M059J (cell line): ENCODE measurements around the gene RNF186. TPM values are rescaled to one million over a fixed set of nuclear protein-coding genes. Genes with fewer than 3 reads are reported as not detected.
A peak's percentile ranks its signal among the peaks of the same experiment; 100 is the strongest.
"Not testable (repeated sequence)": the region's sequence is repeated elsewhere in the genome, so short reads cannot be mapped to it uniquely, and the experiment has no call there.

ENCODE experiments used
- DNase-seq: peaks from one replicate; pipeline ENCODE4 v3.0.0-alpha.2; 2012; ENCODE audit warnings: low read depth
- total RNA-seq: library from RNA; depleted of rRNA; stranded (reverse); fragments of >200 nt; shearing (Covaris generic); gene quantifications from 2 replicates; pipeline ENCODE4 v1.2.3, GENCODE V29; 2014

RNF186 gene
- total RNA-seq, 1 experiment from 2014 or later, result not detected

- DNase-seq, result peak; percentile 68
These were observed 9.5 kb upstream of the RNF186 start for GRCh38 chr1:19824541-19824940.

GRCh38 chr1:19824036-19824435 is 9.0 kb upstream of the RNF186 start:
- no peak for DNase-seq

- DNase-seq, result no peak
These were observed 4.6 kb upstream of the RNF186 start for GRCh38 chr1:19819701-19820100.

GRCh38 chr1:19818324-19818723 is 3.2 kb upstream of the RNF186 start:
- DNase-seq, result no peak

GRCh38 chr1:19817160-19817559 is 2.1 kb upstream of the RNF186 start:
- DNase-seq, result no peak

GRCh38 chr1:19816737-19817086 is 1.6 kb upstream of the RNF186 start:
- not testable (repeated sequence) for DNase-seq

GRCh38 chr1:19815801-19816736 is 986 bp upstream of the RNF186 start:
- no peak for DNase-seq

- DNase-seq, result no peak
These were observed 830 bp downstream of the RNF186 start for GRCh38 chr1:19814244-19814661.

- DNase-seq, result no peak
These were observed 1.5 kb downstream of the RNF186 start for GRCh38 chr1:19813643-19813960.

- no peak for DNase-seq
These were observed 2.0 kb downstream of the RNF186 start for GRCh38 chr1:19812875-19813642.

GRCh38 chr1:19811206-19811851 is 3.8 kb downstream of the RNF186 start:
- DNase-seq, result peak; percentile 53

GRCh38 chr1:19809044-19809750 is 5.9 kb downstream of the RNF186 start:
- DNase-seq, result no peak

- DNase-seq, result no peak
These were observed 6.7 kb downstream of the RNF186 start for GRCh38 chr1:19808351-19808750.

GRCh38 chr1:19804831-19805251 is 10.2 kb downstream of the RNF186 start:
- peak; percentile 69 for DNase-seq

- no peak for DNase-seq
These were observed 12.8 kb downstream of the RNF186 start for GRCh38 chr1:19802269-19802668.

- DNase-seq, result peak; percentile 95
These were observed 14.8 kb downstream of the RNF186 start for GRCh38 chr1:19800076-19800804.

- DNase-seq, result peak; percentile 74
These were observed 15.6 kb downstream of the RNF186 start, which contains the start of gene TMCO4 for GRCh38 chr1:19799230-19800075. Gene TMCO4, minus strand, starts transcription at chr1:19799916. Its CDS starts 19,158 bp downstream, at chr1:19780758.

GRCh38 chr1:19798486-19799229 is 16.4 kb downstream of the RNF186 start:
- no peak for DNase-seq

GRCh38 chr1:19797827-19798226 is 17.3 kb downstream of the RNF186 start:
- no peak for DNase-seq
